ENCODE data around the gene ARHGEF26.

ARHGEF26 gene

GRCh38 chr3:154115332-154115731 is 5.9 kb upstream of the ARHGEF26 start:
- no peak for DNase-seq (ENCODE audit: low read depth in 1 of 2, low spot score in 1 of 2)

GRCh38 chr3:154119951-154120350 is 1.2 kb upstream of the ARHGEF26 start:
- no peak for DNase-seq (ENCODE audit: low read depth in 1 of 2, low spot score in 1 of 2)

GRCh38 chr3:154121701-154122551 is 736 bp downstream of the ARHGEF26 start:
- no peak for DNase-seq (ENCODE audit: low read depth in 1 of 2, low spot score in 1 of 2)

GRCh38 chr3:154122552-154122911 is 1.3 kb downstream of the ARHGEF26 start:
- DNase-seq (ENCODE audit: low read depth in 1 of 2, low spot score in 1 of 2) = no peak

GRCh38 chr3:154122912-154123559 is 1.8 kb downstream of the ARHGEF26 start:
- DNase-seq (ENCODE audit: low read depth in 1 of 2, low spot score in 1 of 2) = no peak

- no peak for DNase-seq (ENCODE audit: low read depth in 1 of 2, low spot score in 1 of 2)
These were observed 2.7 kb downstream of the ARHGEF26 start for GRCh38 chr3:154123906-154124305.

- DNase-seq (ENCODE audit: low read depth in 1 of 2, low spot score in 1 of 2) = no peak
These were observed 4.3 kb downstream of the ARHGEF26 start for GRCh38 chr3:154125378-154126030.

- DNase-seq (ENCODE audit: low read depth in 1 of 2, low spot score in 1 of 2) = no peak
These were observed 5.5 kb downstream of the ARHGEF26 start for GRCh38 chr3:154126651-154127050.

GRCh38 chr3:154129625-154130024 is 8.4 kb downstream of the ARHGEF26 start:
- DNase-seq (ENCODE audit: low read depth in 1 of 2, low spot score in 1 of 2) = no peak

GRCh38 chr3:154130540-154130939 is 9.3 kb downstream of the ARHGEF26 start:
- no peak for DNase-seq (ENCODE audit: low read depth in 1 of 2, low spot score in 1 of 2)

- no peak for DNase-seq (ENCODE audit: low read depth in 1 of 2, low spot score in 1 of 2)
These were observed 10.6 kb downstream of the ARHGEF26 start for GRCh38 chr3:154131830-154132229.

- no peak for DNase-seq (ENCODE audit: low read depth in 1 of 2, low spot score in 1 of 2)
These were observed 11.7 kb downstream of the ARHGEF26 start for GRCh38 chr3:154132777-154133375.

GRCh38 chr3:154135511-154136173 is 14.5 kb downstream of the ARHGEF26 start:
- no peak for DNase-seq (ENCODE audit: low read depth in 1 of 2, low spot score in 1 of 2)

GRCh38 chr3:154137036-154137435 is 15.8 kb downstream of the ARHGEF26 start:
- no peak for DNase-seq (ENCODE audit: low read depth in 1 of 2, low spot score in 1 of 2)

- DNase-seq (ENCODE audit: low read depth in 1 of 2, low spot score in 1 of 2) = no peak
These were observed 18.8 kb downstream of the ARHGEF26 start for GRCh38 chr3:154139996-154140436.

- no peak for DNase-seq (ENCODE audit: low read depth in 1 of 2, low spot score in 1 of 2)
These were observed 21.4 kb downstream of the ARHGEF26 start for GRCh38 chr3:154142608-154143007.

- no peak for DNase-seq (ENCODE audit: low read depth in 1 of 2, low spot score in 1 of 2)
These were observed 22.7 kb downstream of the ARHGEF26 start for GRCh38 chr3:154143873-154144272.

GRCh38 chr3:154144825-154145465 is 23.8 kb downstream of the ARHGEF26 start:
- DNase-seq (ENCODE audit: low read depth in 1 of 2, low spot score in 1 of 2) = no peak

GRCh38 chr3:154148541-154148940 is 27.4 kb downstream of the ARHGEF26 start:
- no peak for DNase-seq (ENCODE audit: low read depth in 1 of 2, low spot score in 1 of 2)

- DNase-seq (ENCODE audit: low read depth in 1 of 2, low spot score in 1 of 2) = no peak
These were observed 28.1 kb downstream of the ARHGEF26 start for GRCh38 chr3:154149286-154149685.

- DNase-seq (ENCODE audit: low read depth in 1 of 2, low spot score in 1 of 2) = no peak
These were observed 30.8 kb downstream of the ARHGEF26 start for GRCh38 chr3:154151969-154152368.

Data from activated T-helper 1 cell treated with anti-CD3 and anti-CD28 coated beads, Interleukin-2, amount 50 U/mL, for 16 hours (primary cell).